ENCODE data around the gene CCDC148.
"Not testable (repeated sequence)": the region's sequence is repeated elsewhere in the genome, so short reads cannot be mapped to it uniquely, and the experiment has no call there.

CCDC148 gene

GRCh38 chr2:158413581-158413980 lies 43.0 kb downstream of the CCDC148 start:
- DNase-seq = no peak

- DNase-seq = no peak
These were observed 44.3 kb downstream of the CCDC148 start for GRCh38 chr2:158412206-158412605.

- DNase-seq = no peak
These were observed 44.8 kb downstream of the CCDC148 start for GRCh38 chr2:158411748-158412147.

- DNase-seq = no peak
These were observed 46.4 kb downstream of the CCDC148 start for GRCh38 chr2:158410132-158410531.

- DNase-seq = no peak
These were observed 49.5 kb downstream of the CCDC148 start for GRCh38 chr2:158407031-158407430.

- no peak for DNase-seq
These were observed 51.2 kb downstream of the CCDC148 start for GRCh38 chr2:158405341-158405740.

- DNase-seq = no peak
These were observed 53.3 kb downstream of the CCDC148 start for GRCh38 chr2:158403237-158403636.

GRCh38 chr2:158402665-158403064 lies 53.9 kb downstream of the CCDC148 start:
- no peak for DNase-seq

GRCh38 chr2:158395166-158395565 lies 61.4 kb downstream of the CCDC148 start:
- no peak for DNase-seq

- DNase-seq = no peak
These were observed 62.1 kb downstream of the CCDC148 start for GRCh38 chr2:158394453-158394852.

GRCh38 chr2:158393886-158394285 lies 62.7 kb downstream of the CCDC148 start:
- DNase-seq = no peak

GRCh38 chr2:158392687-158393086 lies 63.9 kb downstream of the CCDC148 start:
- no peak for DNase-seq

GRCh38 chr2:158391876-158392275 lies 64.7 kb downstream of the CCDC148 start:
- DNase-seq = no peak

- no peak for DNase-seq
These were observed 65.2 kb downstream of the CCDC148 start for GRCh38 chr2:158391361-158391760.

- no peak for DNase-seq
These were observed 68.4 kb downstream of the CCDC148 start for GRCh38 chr2:158388159-158388558.

- no peak for DNase-seq
These were observed 70.9 kb downstream of the CCDC148 start for GRCh38 chr2:158385646-158386045.

- no peak for DNase-seq
These were observed 74.6 kb downstream of the CCDC148 start for GRCh38 chr2:158381978-158382377.

- no peak for DNase-seq
These were observed 75.3 kb downstream of the CCDC148 start for GRCh38 chr2:158381205-158381604.

GRCh38 chr2:158380746-158381145 lies 75.8 kb downstream of the CCDC148 start:
- no peak for DNase-seq

GRCh38 chr2:158378926-158379325 lies 77.6 kb downstream of the CCDC148 start:
- DNase-seq = no peak

GRCh38 chr2:158366342-158366741 lies 90.2 kb downstream of the CCDC148 start:
- DNase-seq = no peak

GRCh38 chr2:158359846-158360245 lies 96.7 kb downstream of the CCDC148 start:
- DNase-seq = peak; percentile 11

- DNase-seq = no peak
These were observed 98.9 kb downstream of the CCDC148 start for GRCh38 chr2:158357699-158358098.

- no peak for DNase-seq
These were observed 99.4 kb downstream of the CCDC148 start for GRCh38 chr2:158357122-158357521.

- not testable (repeated sequence) for DNase-seq
These were observed 105.1 kb downstream of the CCDC148 start for GRCh38 chr2:158351466-158351816.

Data from hematopoietic multipotent progenitor cell treated with erythropoietin and hydrocortisone succinate and interleukin-3 and kit ligand, for 4 days (in vitro differentiated cells).